Stomach (tissue), 4 donors: ENCODE measurements around the gene RPP25L.

Experiments used
- CTCF ChIP-seq, 7 experiments: fragments of 450-650 bp in 4 of 7; fragments of 200-600 bp in 3 of 7; sonication (generic) in 3 of 7; IDR thresholded peaks; one replicate each; pipeline ENCODE4 v1.5.1; 2016 to 2019; ENCODE audit warnings: antibody characterized with exemption in 7 of 7, control low read depth in 2 of 7, mild to moderate bottlenecking in 1 of 7
- POLR2A ChIP-seq, 4 donors: fragments of 450-650 bp; IDR thresholded peaks; one replicate each; pipeline ENCODE4 v1.6.1; 2016; ENCODE audit warnings: antibody characterized with exemption in 4 of 4, control low read depth in 2 of 4, mild to moderate bottlenecking in 1 of 4, moderate library complexity in 1 of 4
- POLR2AphosphoS5 ChIP-seq, 3 donors: sonication (generic); formaldehyde crosslinking; IDR thresholded peaks; one replicate each; pipeline ENCODE4 v1.6.1; 2016; ENCODE audit warnings: antibody characterized with exemption in 3 of 3

DNA sequence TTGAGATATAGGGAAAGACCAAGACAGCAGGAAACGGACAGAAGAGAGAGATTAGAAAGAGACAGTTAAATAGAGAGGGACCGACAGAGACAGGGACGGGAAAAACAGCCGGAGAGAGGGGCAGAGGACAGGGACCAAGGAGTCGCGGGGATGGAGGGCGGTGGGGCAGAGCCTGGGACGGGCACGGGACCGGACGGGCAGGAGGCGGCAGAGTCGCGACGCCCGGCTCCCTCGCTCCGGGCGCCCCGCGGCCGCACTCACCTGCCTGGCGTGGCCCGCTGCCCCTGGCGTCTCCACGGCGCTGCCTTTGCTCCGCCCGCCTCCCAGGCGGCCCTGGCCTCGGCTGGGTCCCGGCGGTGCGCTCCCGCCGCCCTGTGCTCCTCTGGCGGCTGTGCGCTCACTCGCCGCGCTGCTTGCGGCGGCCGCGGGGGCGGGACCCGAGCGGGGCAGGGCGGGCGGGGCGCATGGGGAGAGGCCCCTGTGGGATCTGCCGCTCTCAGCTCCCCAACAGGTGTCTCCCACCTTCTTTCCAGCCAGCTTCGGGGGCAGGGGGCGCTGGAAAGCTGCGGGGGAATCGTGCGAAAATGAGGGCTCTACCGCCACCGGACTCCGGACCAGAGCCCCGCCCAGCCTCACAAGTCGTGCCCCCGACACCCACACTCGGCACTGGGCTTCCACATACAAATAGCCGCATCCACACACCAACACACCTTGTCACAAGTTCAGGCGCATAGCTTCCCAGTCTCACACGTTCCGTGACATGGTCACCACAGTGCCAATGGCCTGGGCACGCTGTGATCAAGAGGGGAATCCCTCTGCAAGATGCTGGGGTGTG, 17.0 kb upstream of the RPP25L start, which contains the start of gene ARID3C:
- no peak for TF ChIP-seq CTCF (IDR thresholded peaks at IDR 0.05)
- TF ChIP-seq POLR2A (IDR thresholded peaks at IDR 0.05), result no peak
- TF ChIP-seq POLR2AphosphoS5 (IDR thresholded peaks at IDR 0.05), result no peak
